GM12878 (cell line): ENCODE data around the gene ACTMAP. TPM values are rescaled to one million over a fixed set of nuclear protein-coding genes. Genes with fewer than 3 reads are reported as not detected.

Experiments used
- ATAC-seq: fragments of 200-7000 bp; cut with Tn5 transposase; 3 replicates; pipeline ENCODE4 v1.9.1; 2020; ENCODE audit warnings: mild to moderate bottlenecking, moderate library complexity
- BruUV-seq: library from RNA; stranded (reverse); fragments of 400-500 nt; replicated peaks from 2 replicates; lab custom pipeline; 2021; lab: Mats Ljungman, UMichigan
- CTCF ChIA-PET: fragments of 300-600 bp; sonication (Branson Sonifier 250); formaldehyde crosslinking; extraction: SDS; loops from one replicate; lab custom pipeline; 2021; ENCODE audit warnings: inconsistent platforms; lab: Yijun Ruan, JAX
- POLR2A ChIA-PET: fragments of 350-600 bp; formaldehyde crosslinking; extraction: SDS; loops from one replicate; lab custom pipeline; 2021; ENCODE audit warnings: inconsistent platforms; lab: Charles Lee
- RAD21 ChIA-PET: fragments of 300-600 bp; sonication (Branson Sonifier 250); formaldehyde crosslinking; loops from one replicate; lab custom pipeline; 2023; ENCODE audit warnings: antibody characterized with exemption; ENCODE audit not compliant: unreplicated experiment; lab: Charles Lee
- SMC1A ChIA-PET: fragments of 300-600 bp; sonication (Branson Sonifier 250); formaldehyde crosslinking; loops from one replicate; lab custom pipeline; 2023; ENCODE audit not compliant: unreplicated experiment, uncharacterized antibody; lab: Charles Lee
- DNase-seq: peaks from one replicate; pipeline ENCODE4 v3.0.0-alpha.2; 2011; ENCODE audit warnings: low read depth, low spot score
- FAIRE-seq: peaks from 3 replicates; lab custom pipeline; 2011; peaks lifted over from hg19 to GRCh38; lab: Jason Lieb, UNC
- H2AFZ ChIP-seq: 2 replicates; pipeline ENCODE4 v1.6.0; 2011; ENCODE audit warnings: low read depth, low read length, control low read depth; ENCODE audit not compliant: control insufficient read depth
- H3K27ac ChIP-seq: 2 replicates; pipeline ENCODE4 v1.5.1; 2011; ENCODE audit warnings: control low read depth; ENCODE audit not compliant: control insufficient read depth, insufficient read depth
- H3K27me3 ChIP-seq, 2 experiments: replicated peaks in 1 of 2; 2 replicates each; pipeline versions ENCODE4 v1.6.0 to v1.6.1; 2011; ENCODE audit warnings: low read length in 1 of 2; ENCODE audit not compliant: control insufficient read depth in 2 of 2, insufficient read depth in 2 of 2
- H3K36me3 ChIP-seq, 2 experiments: 2 replicates each; pipeline ENCODE4 v1.5.1; 2011; ENCODE audit warnings: low read length in 1 of 2; ENCODE audit not compliant: control insufficient read depth in 2 of 2, insufficient read depth in 2 of 2
- H3K4me1 ChIP-seq: 2 replicates; pipeline ENCODE4 v1.6.1; 2011; ENCODE audit warnings: mild to moderate bottlenecking, low read length, moderate library complexity, mixed read lengths; ENCODE audit not compliant: control insufficient read depth, insufficient read depth
- H3K4me2 ChIP-seq: 2 replicates; pipeline ENCODE4 v1.6.0; 2011; ENCODE audit warnings: control low read depth; ENCODE audit not compliant: control insufficient read depth, insufficient read depth
- H3K4me3 ChIP-seq: fragments of 200-600 bp; sonication (generic); 2 replicates; pipeline ENCODE4 v1.5.1; 2016
- H3K79me2 ChIP-seq: 2 replicates; pipeline ENCODE4 v1.6.0; 2011; ENCODE audit warnings: low read length; ENCODE audit not compliant: control insufficient read depth, insufficient read depth
- H3K9ac ChIP-seq: 2 replicates; pipeline ENCODE4 v1.8.0; 2011; ENCODE audit warnings: low read length, control low read depth, mixed read lengths; ENCODE audit not compliant: control insufficient read depth, insufficient read depth
- H3K9me3 ChIP-seq: replicated peaks from 3 replicates; pipeline ENCODE4 v1.5.1; 2011; ENCODE audit warnings: mild to moderate bottlenecking, low read length; ENCODE audit not compliant: control insufficient read depth, insufficient read depth
- H4K20me1 ChIP-seq: 2 replicates; pipeline ENCODE4 v1.6.0; 2011; ENCODE audit not compliant: control insufficient read depth, insufficient read depth
- CREB1 ChIP-seq: IDR thresholded peaks from 2 replicates; pipeline ENCODE4 v1.6.1; 2012; ENCODE audit warnings: low read depth, mild to moderate bottlenecking, inconsistent platforms
- HCFC1 ChIP-seq: fragments of 150-350 bp; IDR thresholded peaks from 2 replicates; pipeline ENCODE4 v1.6.1; 2014; ENCODE audit warnings: low read length
- HDAC2 ChIP-seq: fragments of 200-600 bp; sonication (generic); IDR thresholded peaks from 2 replicates; pipeline ENCODE4 v1.6.1; 2017
- HDGF ChIP-seq: fragments of 450-650 bp; IDR thresholded peaks from 2 replicates; pipeline ENCODE4 v1.6.1; 2016; ENCODE audit warnings: antibody characterized with exemption
- JUND ChIP-seq: IDR thresholded peaks from 2 replicates; pipeline ENCODE4 v1.6.1; 2012; ENCODE audit warnings: low read depth, mild to moderate bottlenecking, low read length, improper control_type of control experiment, moderate library complexity
- MTA2 ChIP-seq: fragments of 450-650 bp; IDR thresholded peaks from 2 replicates; pipeline ENCODE4 v1.6.1; 2016; ENCODE audit warnings: low read depth, mild to moderate bottlenecking, moderate library complexity
- MTA3 ChIP-seq: IDR thresholded peaks from 2 replicates; pipeline ENCODE4 v1.6.1; 2012; ENCODE audit warnings: low read length, inconsistent platforms, borderline replicate concordance
- NFIC ChIP-seq: IDR thresholded peaks from 2 replicates; pipeline ENCODE4 v1.6.1; 2012; ENCODE audit warnings: low read depth, mild to moderate bottlenecking, inconsistent platforms, low read length, moderate library complexity
- NR2C1 ChIP-seq: fragments of 450-650 bp; IDR thresholded peaks from 2 replicates; pipeline ENCODE4 v1.6.1; 2017; ENCODE audit warnings: antibody characterized with exemption, mild to moderate bottlenecking, moderate library complexity
- RFX5 ChIP-seq: IDR thresholded peaks from 2 replicates; pipeline ENCODE4 v1.6.1; 2011; ENCODE audit warnings: low read depth, low read length, improper control_type of control experiment
- ZNF217 ChIP-seq: fragments of 450-650 bp; IDR thresholded peaks from 2 replicates; pipeline ENCODE4 v1.6.1; 2017; ENCODE audit warnings: antibody characterized with exemption, mild to moderate bottlenecking
- ZSCAN29 ChIP-seq: fragments of 450-650 bp; IDR thresholded peaks from 2 replicates; pipeline ENCODE4 v1.6.1; 2017; ENCODE audit warnings: mild to moderate bottlenecking, moderate library complexity
- WGBS: methylation state at CpG from one replicate; pipeline ENCODE4 v1.1.6; 2016; ENCODE audit warnings: low lambda C conversion rate; ENCODE audit not compliant: insufficient replicate concordance, insufficient coverage; ENCODE audit errors: missing lambda C conversion rate; 5-methylcytosine and 5-hydroxymethylcytosine counted together
- in situ Hi-C: fragments of 300-500 bp; cut with MboI; formaldehyde crosslinking; loops from 9 replicates; pipeline ENCODE4 v1.14.3; 2018; ENCODE audit warnings: mixed read lengths
- intact Hi-C: fragments of 100-400 bp; cut with micrococcal nuclease; formaldehyde crosslinking; loops from one replicate; pipeline ENCODE4 v1.14.2; 2022; ENCODE audit not compliant: unreplicated experiment
- polyA plus RNA-seq, 11 experiments: library from polyadenylated mRNA; depleted of rRNA in 4 of 11; unstranded in 6 of 11; stranded (reverse) in 5 of 11; fragments of >200 nt; fragmentation: Nextera tagmentation in 4 of 11; fragmentation: Illumina TruSeq in 1 of 11; extraction: Ambion mirVana in 4 of 11; extraction: Trizol in 1 of 11; gene quantifications; 1 replicate in 1 of 11; 2 replicates in 10 of 11; pipeline versions ENCODE4 v1.2.1 to v1.2.3, GENCODE V29; 2011 to 2016; ENCODE audit warnings: inconsistent platforms in 2 of 11, missing spikeins in 2 of 11, low read depth in 1 of 11
- total RNA-seq, 4 experiments: library from RNA; depleted of rRNA in 3 of 4; stranded (reverse); fragments of >200 nt in 3 of 4; fragmentation: Illumina TruSeq in 1 of 4; extraction: Trizol in 1 of 4; gene quantifications; 2 replicates each; pipeline versions ENCODE4 v1.2.1 to v1.2.3, GENCODE V29; 2013 to 2021
- TF ChIP-seq, protein P1 (sequence below): IDR thresholded peaks from 2 replicates; pipeline ENCODE4 v1.6.1; 2012; ENCODE audit warnings: low read length, inconsistent platforms
- TF ChIP-seq, protein P2 (sequence below): fragments of 450-650 bp; IDR thresholded peaks from 2 replicates; pipeline ENCODE4 v1.6.1; 2016; ENCODE audit warnings: mild to moderate bottlenecking, moderate library complexity, borderline replicate concordance
- TF ChIP-seq, protein P3 (sequence below): IDR thresholded peaks from 2 replicates; pipeline ENCODE4 v1.6.1; 2012; ENCODE audit warnings: low read depth, low read length, improper control_type of control experiment
- TF ChIP-seq, protein P4 (sequence below): fragments of 450-650 bp; IDR thresholded peaks from 2 replicates; pipeline ENCODE4 v1.6.1; 2017; ENCODE audit warnings: borderline replicate concordance
- TF ChIP-seq, protein P5 (sequence below): IDR thresholded peaks from 2 replicates; pipeline ENCODE4 v1.6.1; 2011; ENCODE audit warnings: low read depth, low read length, improper control_type of control experiment, borderline replicate concordance

Gene ACTMAP
- total and polyA plus RNA-seq, 10 of the 15 experiments (the other 5 are each of a cell fraction or from before 2014, with no cell fraction given), result 3.0 to 26.2 (median 11.1) TPM

DNA sequence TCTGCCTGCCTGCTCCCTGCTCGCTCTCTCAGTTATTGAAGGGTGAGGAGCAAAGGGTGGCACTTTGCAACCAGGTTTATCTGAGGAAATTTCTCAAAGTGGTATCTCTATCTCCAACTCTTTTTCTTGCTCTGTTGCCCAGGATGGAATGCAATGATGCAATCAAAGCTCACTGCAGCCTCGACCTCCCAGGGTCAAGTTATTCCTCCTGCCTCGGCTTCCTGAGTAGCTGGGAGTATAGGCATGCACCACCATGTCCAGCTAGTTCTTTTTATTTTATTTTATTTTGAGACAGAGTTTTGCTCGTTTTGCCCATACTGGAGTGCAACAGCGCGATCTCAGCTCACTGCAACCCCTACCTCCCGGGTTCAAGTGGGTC, 4.9 kb downstream of the ACTMAP start:
- in situ Hi-C loops, result no loop called here
- H3K9me3 ChIP-seq, result no peaks in the 10 kb centered on the region
- H3K27ac ChIP-seq, result no peak overlapping the region
- DNase-seq (no peak), FAIRE-seq (no peak), ATAC-seq (no peak)
- H2AFZ ChIP-seq, result no peak overlapping the region
- intact Hi-C loops, result no loop called here
- no peak overlapping the region for H3K4me3 ChIP-seq
- peaks cover 25% of the 10 kb centered on the region for H3K79me2 ChIP-seq
- 79% methylated on average over 7 of the region's 7 CpGs for WGBS
- H4K20me1 ChIP-seq, result no peaks in the 10 kb centered on the region
- SMC1A ChIA-PET, result interaction anchor here (0.6 to 2.1 kb wide), 7 partner anchors 23 to 340 kb away, joined by 3 to 7 read pairs (median 4); partner anchors contain the start of genes EGLN2 and RAB4B
- no peak overlapping the region for H3K4me2 ChIP-seq
- RAD21 ChIA-PET, result interaction anchor here (1.2 to 16.3 kb wide), 5 partner anchors 9 to 82 kb away, joined by 4 to 291 read pairs (median 6); partner anchors contain the start of genes MIA and RAB4B
- no peaks in the 10 kb centered on the region; a peak in 2 of 4 replicates for H3K36me3 ChIP-seq
- POLR2A ChIA-PET, result interaction anchor here (1.2 to 2.1 kb wide), 2 partner anchors 9 to 32 kb away, joined by 4 to 6 read pairs; partner anchors contain the start of gene RAB4B
- no TSS peak for BruUV-seq
- CTCF ChIA-PET, result interaction anchor here (0.7 to 4.5 kb wide), 4 partner anchors 12 to 74 kb away, joined by 3 to 26 read pairs (median 8); no protein-coding TSS in a partner anchor
- H3K4me1 ChIP-seq, result peaks cover 8% of the 10 kb centered on the region
- H3K27me3 ChIP-seq, result no peaks in the 10 kb centered on the region
- H3K9ac ChIP-seq, result no peak overlapping the region
- TF ChIP-seq NFIC (no peak), HDAC2 (no peak), CREB1 (no peak), MTA2 (no peak), HCFC1 (no peak), JUND (no peak), HDGF (no peak), NR2C1 (no peak), RFX5 (no peak), ZSCAN29 (no peak), MTA3 (no peak), ZNF217 (no peak)
- TF ChIP-seq, protein P1, sequence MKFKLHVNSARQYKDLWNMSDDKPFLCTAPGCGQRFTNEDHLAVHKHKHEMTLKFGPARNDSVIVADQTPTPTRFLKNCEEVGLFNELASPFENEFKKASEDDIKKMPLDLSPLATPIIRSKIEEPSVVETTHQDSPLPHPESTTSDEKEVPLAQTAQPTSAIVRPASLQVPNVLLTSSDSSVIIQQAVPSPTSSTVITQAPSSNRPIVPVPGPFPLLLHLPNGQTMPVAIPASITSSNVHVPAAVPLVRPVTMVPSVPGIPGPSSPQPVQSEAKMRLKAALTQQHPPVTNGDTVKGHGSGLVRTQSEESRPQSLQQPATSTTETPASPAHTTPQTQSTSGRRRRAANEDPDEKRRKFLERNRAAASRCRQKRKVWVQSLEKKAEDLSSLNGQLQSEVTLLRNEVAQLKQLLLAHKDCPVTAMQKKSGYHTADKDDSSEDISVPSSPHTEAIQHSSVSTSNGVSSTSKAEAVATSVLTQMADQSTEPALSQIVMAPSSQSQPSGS, result no peak
- TF ChIP-seq, protein P2, sequence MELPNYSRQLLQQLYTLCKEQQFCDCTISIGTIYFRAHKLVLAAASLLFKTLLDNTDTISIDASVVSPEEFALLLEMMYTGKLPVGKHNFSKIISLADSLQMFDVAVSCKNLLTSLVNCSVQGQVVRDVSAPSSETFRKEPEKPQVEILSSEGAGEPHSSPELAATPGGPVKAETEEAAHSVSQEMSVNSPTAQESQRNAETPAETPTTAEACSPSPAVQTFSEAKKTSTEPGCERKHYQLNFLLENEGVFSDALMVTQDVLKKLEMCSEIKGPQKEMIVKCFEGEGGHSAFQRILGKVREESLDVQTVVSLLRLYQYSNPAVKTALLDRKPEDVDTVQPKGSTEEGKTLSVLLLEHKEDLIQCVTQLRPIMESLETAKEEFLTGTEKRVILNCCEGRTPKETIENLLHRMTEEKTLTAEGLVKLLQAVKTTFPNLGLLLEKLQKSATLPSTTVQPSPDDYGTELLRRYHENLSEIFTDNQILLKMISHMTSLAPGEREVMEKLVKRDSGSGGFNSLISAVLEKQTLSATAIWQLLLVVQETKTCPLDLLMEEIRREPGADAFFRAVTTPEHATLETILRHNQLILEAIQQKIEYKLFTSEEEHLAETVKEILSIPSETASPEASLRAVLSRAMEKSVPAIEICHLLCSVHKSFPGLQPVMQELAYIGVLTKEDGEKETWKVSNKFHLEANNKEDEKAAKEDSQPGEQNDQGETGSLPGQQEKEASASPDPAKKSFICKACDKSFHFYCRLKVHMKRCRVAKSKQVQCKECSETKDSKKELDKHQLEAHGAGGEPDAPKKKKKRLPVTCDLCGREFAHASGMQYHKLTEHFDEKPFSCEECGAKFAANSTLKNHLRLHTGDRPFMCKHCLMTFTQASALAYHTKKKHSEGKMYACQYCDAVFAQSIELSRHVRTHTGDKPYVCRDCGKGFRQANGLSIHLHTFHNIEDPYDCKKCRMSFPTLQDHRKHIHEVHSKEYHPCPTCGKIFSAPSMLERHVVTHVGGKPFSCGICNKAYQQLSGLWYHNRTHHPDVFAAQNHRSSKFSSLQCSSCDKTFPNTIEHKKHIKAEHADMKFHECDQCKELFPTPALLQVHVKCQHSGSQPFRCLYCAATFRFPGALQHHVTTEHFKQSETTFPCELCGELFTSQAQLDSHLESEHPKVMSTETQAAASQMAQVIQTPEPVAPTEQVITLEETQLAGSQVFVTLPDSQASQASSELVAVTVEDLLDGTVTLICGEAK, result no peak
- TF ChIP-seq, protein P3, sequence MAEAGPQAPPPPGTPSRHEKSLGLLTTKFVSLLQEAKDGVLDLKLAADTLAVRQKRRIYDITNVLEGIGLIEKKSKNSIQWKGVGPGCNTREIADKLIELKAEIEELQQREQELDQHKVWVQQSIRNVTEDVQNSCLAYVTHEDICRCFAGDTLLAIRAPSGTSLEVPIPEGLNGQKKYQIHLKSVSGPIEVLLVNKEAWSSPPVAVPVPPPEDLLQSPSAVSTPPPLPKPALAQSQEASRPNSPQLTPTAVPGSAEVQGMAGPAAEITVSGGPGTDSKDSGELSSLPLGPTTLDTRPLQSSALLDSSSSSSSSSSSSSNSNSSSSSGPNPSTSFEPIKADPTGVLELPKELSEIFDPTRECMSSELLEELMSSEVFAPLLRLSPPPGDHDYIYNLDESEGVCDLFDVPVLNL, result no peak
- TF ChIP-seq, protein P4, sequence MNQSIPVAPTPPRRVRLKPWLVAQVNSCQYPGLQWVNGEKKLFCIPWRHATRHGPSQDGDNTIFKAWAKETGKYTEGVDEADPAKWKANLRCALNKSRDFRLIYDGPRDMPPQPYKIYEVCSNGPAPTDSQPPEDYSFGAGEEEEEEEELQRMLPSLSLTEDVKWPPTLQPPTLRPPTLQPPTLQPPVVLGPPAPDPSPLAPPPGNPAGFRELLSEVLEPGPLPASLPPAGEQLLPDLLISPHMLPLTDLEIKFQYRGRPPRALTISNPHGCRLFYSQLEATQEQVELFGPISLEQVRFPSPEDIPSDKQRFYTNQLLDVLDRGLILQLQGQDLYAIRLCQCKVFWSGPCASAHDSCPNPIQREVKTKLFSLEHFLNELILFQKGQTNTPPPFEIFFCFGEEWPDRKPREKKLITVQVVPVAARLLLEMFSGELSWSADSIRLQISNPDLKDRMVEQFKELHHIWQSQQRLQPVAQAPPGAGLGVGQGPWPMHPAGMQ, result no peak
- TF ChIP-seq, protein P5, sequence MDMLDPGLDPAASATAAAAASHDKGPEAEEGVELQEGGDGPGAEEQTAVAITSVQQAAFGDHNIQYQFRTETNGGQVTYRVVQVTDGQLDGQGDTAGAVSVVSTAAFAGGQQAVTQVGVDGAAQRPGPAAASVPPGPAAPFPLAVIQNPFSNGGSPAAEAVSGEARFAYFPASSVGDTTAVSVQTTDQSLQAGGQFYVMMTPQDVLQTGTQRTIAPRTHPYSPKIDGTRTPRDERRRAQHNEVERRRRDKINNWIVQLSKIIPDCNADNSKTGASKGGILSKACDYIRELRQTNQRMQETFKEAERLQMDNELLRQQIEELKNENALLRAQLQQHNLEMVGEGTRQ, result no peak
